ENCODE measurements around the gene TPI1.

The TPI1 gene

GRCh38 chr12:6867413-6868210 lies at the start of gene TPI1:
Gene TPI1, plus strand, starts transcription at chr12:6867531. Its CDS starts 36 bp downstream, at chr12:6867567.
- DNase-seq (ENCODE audit: low read depth): peak; percentile 70

- no peak for DNase-seq (ENCODE audit: low read depth)
Observed at GRCh38 chr12:6817662-6818157, 49.6 kb upstream of the TPI1 start.

- no peak for DNase-seq (ENCODE audit: low read depth)
Observed at GRCh38 chr12:6818222-6818621, 49.1 kb upstream of the TPI1 start.

- DNase-seq (ENCODE audit: low read depth): no peak
Observed at GRCh38 chr12:6818645-6819044, 48.7 kb upstream of the TPI1 start.

GRCh38 chr12:6819106-6820030 lies 48.0 kb upstream of the TPI1 start:
- no peak for DNase-seq (ENCODE audit: low read depth)

GRCh38 chr12:6820166-6820565 lies 47.2 kb upstream of the TPI1 start:
- no peak for DNase-seq (ENCODE audit: low read depth)

GRCh38 chr12:6821591-6822425 lies 45.5 kb upstream of the TPI1 start, which contains the start of gene GPR162:
Gene GPR162, plus strand, starts transcription at chr12:6821821. Its CDS starts 2,078 bp downstream, at chr12:6823899.
- no peak for DNase-seq (ENCODE audit: low read depth)

GRCh38 chr12:6822426-6823135 lies 44.8 kb upstream of the TPI1 start:
- DNase-seq (ENCODE audit: low read depth): no peak

GRCh38 chr12:6823182-6824084 lies 43.9 kb upstream of the TPI1 start:
- no peak for DNase-seq (ENCODE audit: low read depth)

GRCh38 chr12:6824085-6824775 lies 43.1 kb upstream of the TPI1 start:
- DNase-seq (ENCODE audit: low read depth): no peak

GRCh38 chr12:6824901-6825381 lies 42.4 kb upstream of the TPI1 start:
- DNase-seq (ENCODE audit: low read depth): no peak

GRCh38 chr12:6825398-6826124 lies 41.8 kb upstream of the TPI1 start:
- peak; percentile 69 for DNase-seq (ENCODE audit: low read depth)

GRCh38 chr12:6826125-6826733 lies 41.1 kb upstream of the TPI1 start:
- no peak for DNase-seq (ENCODE audit: low read depth)

GRCh38 chr12:6826734-6827436 lies 40.4 kb upstream of the TPI1 start:
- no peak for DNase-seq (ENCODE audit: low read depth)

GRCh38 chr12:6827437-6827911 lies 39.9 kb upstream of the TPI1 start:
- DNase-seq (ENCODE audit: low read depth): no peak

GRCh38 chr12:6827982-6828780 lies 39.1 kb upstream of the TPI1 start, which contains the start of gene P3H3:
Gene P3H3, plus strand, starts transcription at chr12:6828407. Its CDS starts 34 bp downstream, at chr12:6828441.
- DNase-seq (ENCODE audit: low read depth): no peak
